ENCODE results near the gene NCKAP1. TPM values are rescaled to one million over a fixed set of nuclear protein-coding genes. Genes with fewer than 3 reads are reported as not detected.

NCKAP1 gene
- total RNA-seq, 1 donor from 2014 or later, result 72.8 TPM

- DNase-seq (ENCODE audit: low read depth in 2 of 2), result no peak
These were observed 86.2 kb downstream of the NCKAP1 start for GRCh38 chr2:182951948-182952663.

GRCh38 chr2:182950546-182950945 lies 87.7 kb downstream of the NCKAP1 start:
- no peak for DNase-seq (ENCODE audit: low read depth in 2 of 2)

GRCh38 chr2:182949572-182950189 lies 88.6 kb downstream of the NCKAP1 start:
- peak; percentile 36 to 54 for DNase-seq (ENCODE audit: low read depth in 2 of 2)

GRCh38 chr2:182949052-182949451 lies 89.2 kb downstream of the NCKAP1 start:
- DNase-seq (ENCODE audit: low read depth in 2 of 2), result no peak

GRCh38 chr2:182946958-182947369 lies 91.3 kb downstream of the NCKAP1 start:
- DNase-seq (ENCODE audit: low read depth in 2 of 2), result peak; percentile 10 to 73

- DNase-seq (ENCODE audit: low read depth in 2 of 2), result no peak
These were observed 94.9 kb downstream of the NCKAP1 start for GRCh38 chr2:182943339-182943738.

GRCh38 chr2:182942756-182943155 lies 95.5 kb downstream of the NCKAP1 start:
- no peak for DNase-seq (ENCODE audit: low read depth in 2 of 2)

GRCh38 chr2:182941919-182942318 lies 96.3 kb downstream of the NCKAP1 start:
- DNase-seq (ENCODE audit: low read depth in 2 of 2), result no peak

- no peak for DNase-seq (ENCODE audit: low read depth in 2 of 2)
These were observed 97.0 kb downstream of the NCKAP1 start for GRCh38 chr2:182941121-182941722.

- DNase-seq (ENCODE audit: low read depth in 2 of 2), result no peak
These were observed 100.4 kb downstream of the NCKAP1 start for GRCh38 chr2:182937870-182938269.

- no peak for DNase-seq (ENCODE audit: low read depth in 2 of 2)
These were observed 104.6 kb downstream of the NCKAP1 start for GRCh38 chr2:182933629-182934028.

- DNase-seq (ENCODE audit: low read depth in 2 of 2), result no peak
These were observed 108.3 kb downstream of the NCKAP1 start for GRCh38 chr2:182929972-182930371.

- DNase-seq (ENCODE audit: low read depth in 2 of 2), result peak in 1 of 2 donors; percentile 34
These were observed 114.0 kb downstream of the NCKAP1 start for GRCh38 chr2:182924306-182924705.

GRCh38 chr2:182921234-182921633 lies 117.0 kb downstream of the NCKAP1 start:
- DNase-seq (ENCODE audit: low read depth in 2 of 2), result no peak

GRCh38 chr2:182920631-182921056 lies 117.6 kb downstream of the NCKAP1 start:
- DNase-seq (ENCODE audit: low read depth in 2 of 2), result no peak

GRCh38 chr2:182920089-182920488 lies 118.2 kb downstream of the NCKAP1 start:
- no peak for DNase-seq (ENCODE audit: low read depth in 2 of 2)

- no peak for DNase-seq (ENCODE audit: low read depth in 2 of 2)
These were observed 119.2 kb downstream of the NCKAP1 start for GRCh38 chr2:182918961-182919652.

- DNase-seq (ENCODE audit: low read depth in 2 of 2), result no peak
These were observed 120.3 kb downstream of the NCKAP1 start for GRCh38 chr2:182917924-182918323.

GRCh38 chr2:182916417-182916816 lies 121.8 kb downstream of the NCKAP1 start:
- DNase-seq (ENCODE audit: low read depth in 2 of 2), result no peak

GRCh38 chr2:182915369-182916326 lies 122.6 kb downstream of the NCKAP1 start:
- peak in 1 of 2 donors; percentile 43 for DNase-seq (ENCODE audit: low read depth in 2 of 2)

- DNase-seq (ENCODE audit: low read depth in 2 of 2), result no peak
These were observed 123.4 kb downstream of the NCKAP1 start for GRCh38 chr2:182914852-182915251.

Measured in lung microvascular endothelial cell (primary cell).